HEK293 (cell line): ENCODE measurements around the gene GPR157.

Source experiments
- CTCF ChIA-PET: fragments of 350-600 bp; formaldehyde crosslinking; extraction: SDS; loops from one replicate; lab custom pipeline; 2021; ENCODE audit warnings: antibody characterized with exemption; lab: Yijun Ruan, JAX
- POLR2A ChIA-PET: fragments of 300-600 bp; formaldehyde crosslinking; extraction: SDS; loops from one replicate; lab custom pipeline; 2020; ENCODE audit warnings: antibody characterized with exemption, inconsistent platforms; lab: Yijun Ruan, JAX
- H3K27ac ChIP-seq: fragments of 200-500 bp; sonication (Bioruptor generic); 2 replicates; pipeline ENCODE4 v1.5.1; 2014; ENCODE audit warnings: low read depth, low read length, control low read depth, inconsistent platforms; ENCODE audit errors: extremely low read depth
- H3K36me3 ChIP-seq, 2 experiments: fragments of 200-500 bp in 1 of 2; sonication (Bioruptor generic) in 1 of 2; 1 replicate in 1 of 2; 2 replicates in 1 of 2; pipeline ENCODE4 v1.5.1; 2014 to 2017; ENCODE audit warnings: inconsistent platforms in 2 of 2, low read length in 2 of 2; ENCODE audit not compliant: control insufficient read depth in 2 of 2, insufficient read depth in 1 of 2
- H3K4me1 ChIP-seq: fragments of 200-500 bp; sonication (Bioruptor generic); 2 replicates; pipeline ENCODE4 v1.5.1; 2014; ENCODE audit warnings: mild to moderate bottlenecking, low read length, inconsistent platforms; ENCODE audit not compliant: control insufficient read depth, insufficient read depth
- H3K4me3 ChIP-seq: 2 replicates; pipeline ENCODE4 v1.5.1; 2011; ENCODE audit warnings: low read depth, mild to moderate bottlenecking, control low read depth, low read length, moderate library complexity
- H3K9me3 ChIP-seq: fragments of 200-500 bp; sonication (Bioruptor generic); 2 replicates; pipeline ENCODE4 v1.5.1; 2014; ENCODE audit warnings: low read depth, low read length, inconsistent platforms; ENCODE audit not compliant: control insufficient read depth, insufficient read depth
- HOXD13 ChIP-seq: sonication (generic); formaldehyde crosslinking; IDR thresholded peaks from 2 replicates; pipeline ENCODE4 v1.8.0; 2022; ENCODE audit warnings: missing genetic modification reagents, borderline replicate concordance
- KLF9 ChIP-seq: fragments of 450-650 bp; formaldehyde crosslinking; IDR thresholded peaks from 2 replicates; pipeline ENCODE4 v1.5.1; 2016; ENCODE audit warnings: missing biosample characterization, missing genetic modification characterization, low read depth
- PATZ1 ChIP-seq: fragments of 450-650 bp; formaldehyde crosslinking; IDR thresholded peaks from 2 replicates; pipeline ENCODE4 v1.5.1; 2016; ENCODE audit warnings: missing biosample characterization, missing genetic modification characterization
- YY1 ChIP-seq: fragments of 450-650 bp; formaldehyde crosslinking; IDR thresholded peaks from 2 replicates; pipeline ENCODE4 v1.5.1; 2018; ENCODE audit warnings: missing biosample characterization, missing genetic modification characterization
- YY2 ChIP-seq: fragments of 450-650 bp; formaldehyde crosslinking; IDR thresholded peaks from 2 replicates; pipeline ENCODE4 v1.5.1; 2016; ENCODE audit warnings: missing biosample characterization, missing genetic modification characterization
- ZNF132 ChIP-seq: fragments of 450-650 bp; formaldehyde crosslinking; IDR thresholded peaks from 2 replicates; pipeline ENCODE4 v1.5.1; 2017; ENCODE audit warnings: missing biosample characterization, missing genetic modification characterization, borderline replicate concordance
- ZNF140 ChIP-seq: fragments of 450-650 bp; formaldehyde crosslinking; IDR thresholded peaks from 2 replicates; pipeline ENCODE4 v1.5.1; 2016; ENCODE audit warnings: missing biosample characterization, missing genetic modification characterization
- ZNF24 ChIP-seq: fragments of 450-650 bp; formaldehyde crosslinking; IDR thresholded peaks from 2 replicates; pipeline ENCODE4 v1.5.1; 2016; ENCODE audit warnings: missing biosample characterization, missing genetic modification characterization
- ZNF560 ChIP-seq: fragments of 450-650 bp; formaldehyde crosslinking; IDR thresholded peaks from 2 replicates; pipeline ENCODE4 v1.5.1; 2017; ENCODE audit warnings: missing biosample characterization, missing genetic modification characterization, borderline replicate concordance
- ZNF621 ChIP-seq: fragments of 450-650 bp; formaldehyde crosslinking; IDR thresholded peaks from 2 replicates; pipeline ENCODE4 v1.5.1; 2017; ENCODE audit warnings: missing biosample characterization, missing genetic modification characterization
- ZNF626 ChIP-seq: fragments of 450-650 bp; sonication (Bioruptor Pico); formaldehyde crosslinking; IDR thresholded peaks from 2 replicates; pipeline ENCODE4 v1.5.1; 2018; ENCODE audit warnings: missing biosample characterization, missing genetic modification characterization, inconsistent platforms
- ZNF645 ChIP-seq: fragments of 450-650 bp; formaldehyde crosslinking; IDR thresholded peaks from 2 replicates; pipeline ENCODE4; 2016; ENCODE audit warnings: missing biosample characterization, missing genetic modification characterization
- ZNF654 ChIP-seq: fragments of 450-650 bp; formaldehyde crosslinking; IDR thresholded peaks from 2 replicates; pipeline ENCODE4 v1.5.1; 2016; ENCODE audit warnings: low read depth, missing biosample characterization, missing genetic modification characterization
- ZNF670 ChIP-seq: fragments of 450-650 bp; formaldehyde crosslinking; IDR thresholded peaks from 2 replicates; pipeline ENCODE4 v1.5.1; 2016; ENCODE audit warnings: missing biosample characterization, missing genetic modification characterization, low read depth
- ZNF768 ChIP-seq: fragments of 450-650 bp; formaldehyde crosslinking; IDR thresholded peaks from 2 replicates; pipeline ENCODE4 v1.5.1; 2018; ENCODE audit warnings: missing biosample characterization, mild to moderate bottlenecking, missing genetic modification characterization
- TF ChIP-seq, protein P1 (sequence below): fragments of 450-650 bp; formaldehyde crosslinking; IDR thresholded peaks from 2 replicates; pipeline ENCODE4 v1.5.1; 2016; ENCODE audit warnings: missing biosample characterization, missing genetic modification characterization
- TF ChIP-seq, protein P2 (sequence below): fragments of 450-650 bp; formaldehyde crosslinking; IDR thresholded peaks from 2 replicates; pipeline ENCODE4 v1.5.1; 2016; ENCODE audit warnings: missing biosample characterization, missing genetic modification characterization

Gene GPR157

DNA sequence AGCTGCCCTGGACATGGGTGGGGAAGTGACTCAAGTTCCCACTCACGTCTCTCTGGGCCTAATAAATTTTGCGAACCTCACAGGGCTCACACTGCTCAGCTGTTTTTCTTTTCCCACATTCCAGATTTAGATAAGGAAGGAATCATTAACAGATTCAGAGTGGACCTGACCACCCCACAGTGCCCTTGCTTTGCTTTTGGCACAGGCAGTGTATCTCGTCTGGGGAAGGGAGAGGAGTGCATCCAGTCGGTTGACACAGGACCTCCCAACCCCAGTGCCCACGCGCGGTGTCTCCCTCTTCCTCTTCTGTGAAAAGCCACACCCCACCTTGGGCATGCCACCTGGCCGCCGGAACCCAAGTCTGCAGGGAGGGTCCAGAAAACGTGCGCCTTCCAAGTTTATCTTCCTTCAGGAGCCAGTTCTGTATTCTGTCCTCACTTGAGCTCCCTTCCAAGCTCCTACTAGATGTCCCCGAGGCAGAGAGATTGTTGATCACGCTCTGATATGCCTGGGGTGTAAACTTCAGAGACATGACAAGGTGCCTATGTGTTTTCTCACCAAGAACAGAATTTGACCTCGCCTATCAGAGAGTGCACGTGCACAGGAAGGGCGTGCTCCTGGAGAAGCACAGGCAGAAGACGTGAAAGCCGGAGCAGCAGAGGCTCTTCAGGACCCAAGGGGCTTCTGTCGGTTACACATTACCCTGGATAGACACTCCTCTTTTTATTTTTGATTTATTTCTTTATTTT lies 50.0 kb downstream of the GPR157 start:
- ChIA-PET CTCF (no interaction called here), POLR2A (no interaction called here)
- no peak overlapping the region for H3K27ac ChIP-seq
- H3K4me1 ChIP-seq: peaks cover 7% of the 10 kb centered on the region
- TF ChIP-seq YY2 (tag by site-specific recombination): no peak
- TF ChIP-seq KLF9 (tag by site-specific recombination): no peak
- no peak for TF ChIP-seq ZNF645
- TF ChIP-seq ZNF132 (tag by site-specific recombination): no peak
- TF ChIP-seq, protein P1, sequence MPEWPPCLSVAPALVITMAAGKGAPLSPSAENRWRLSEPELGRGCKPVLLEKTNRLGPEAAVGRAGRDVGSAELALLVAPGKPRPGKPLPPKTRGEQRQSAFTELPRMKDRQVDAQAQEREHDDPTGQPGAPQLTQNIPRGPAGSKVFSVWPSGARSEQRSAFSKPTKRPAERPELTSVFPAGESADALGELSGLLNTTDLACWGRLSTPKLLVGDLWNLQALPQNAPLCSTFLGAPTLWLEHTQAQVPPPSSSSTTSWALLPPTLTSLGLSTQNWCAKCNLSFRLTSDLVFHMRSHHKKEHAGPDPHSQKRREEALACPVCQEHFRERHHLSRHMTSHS: no peak
- no peak for TF ChIP-seq ZNF670 (tag by site-specific recombination)
- TF ChIP-seq, protein P2, sequence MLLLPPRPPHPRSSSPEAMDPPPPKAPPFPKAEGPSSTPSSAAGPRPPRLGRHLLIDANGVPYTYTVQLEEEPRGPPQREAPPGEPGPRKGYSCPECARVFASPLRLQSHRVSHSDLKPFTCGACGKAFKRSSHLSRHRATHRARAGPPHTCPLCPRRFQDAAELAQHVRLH (tag by site-specific recombination): no peak
- no peak for TF ChIP-seq ZNF768
- TF ChIP-seq ZNF621: no peak
- no peak for TF ChIP-seq ZNF24 (tag by site-specific recombination)
- no peak for TF ChIP-seq ZNF626 (tag by site-specific recombination)
- TF ChIP-seq HOXD13: no peak
- no peak for TF ChIP-seq ZNF654
- no peak for TF ChIP-seq ZNF560 (tag by site-specific recombination)
- TF ChIP-seq ZNF140: no peak
- no peak for TF ChIP-seq PATZ1 (tag by site-specific recombination)
- TF ChIP-seq YY1 (tag by site-specific recombination): no peak
- H3K36me3 ChIP-seq: no peaks in the 10 kb centered on the region
- no peak overlapping the region for H3K4me3 ChIP-seq
- H3K9me3 ChIP-seq: no peaks in the 10 kb centered on the region

DNA sequence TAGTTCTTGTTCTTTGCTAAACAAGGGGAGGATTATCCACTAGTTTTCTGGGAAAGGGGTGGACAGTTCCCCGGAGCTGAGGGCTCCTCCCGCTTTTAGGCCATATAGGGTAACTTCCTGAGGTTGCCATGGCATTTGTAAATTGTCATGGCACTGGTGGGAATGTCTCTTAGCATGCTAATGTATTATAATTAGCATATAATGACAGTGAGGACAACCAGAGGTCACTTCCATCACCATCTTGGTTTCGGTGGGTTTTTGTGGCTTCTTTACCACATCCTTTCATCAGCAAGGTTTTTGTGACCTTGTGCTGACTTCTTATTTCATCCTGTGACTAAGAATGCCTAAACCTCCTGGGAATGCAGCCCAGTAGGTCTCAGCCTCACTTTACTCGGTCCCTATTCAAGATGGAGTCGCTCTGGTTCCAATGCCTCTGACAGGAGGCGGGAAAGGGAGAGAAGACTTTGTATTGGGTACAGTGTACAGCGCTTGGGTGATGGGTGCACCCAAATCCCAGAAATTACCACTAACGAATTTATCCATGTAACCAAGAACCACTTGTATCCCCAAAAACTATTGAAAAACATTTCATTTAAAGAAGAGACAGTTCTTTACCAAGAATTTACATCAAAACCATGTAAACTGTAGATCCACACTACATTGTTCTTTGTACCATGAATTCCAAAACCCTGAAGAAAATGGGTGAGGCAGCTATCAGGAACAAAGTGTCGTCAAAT lies 50.7 kb downstream of the GPR157 start:
- Histone ChIP-seq H3K4me1 (peaks cover 7% of the 10 kb centered on the region), H3K4me3 (no peak overlapping the region), H3K27ac (no peak overlapping the region), H3K9me3 (no peaks in the 10 kb centered on the region), H3K36me3 (no peaks in the 10 kb centered on the region)
- TF ChIP-seq PATZ1 (tag by site-specific recombination): no peak
- CTCF ChIA-PET: no interaction called here
- POLR2A ChIA-PET: no interaction called here
